MV-4-11 (cell line): ENCODE measurements around the gene DEFB112.

Experiments
- DNase-seq: peaks from one replicate; lab custom pipeline; 2025; lab: John Stamatoyannopoulos, UW

Gene DEFB112

GRCh38 chr6:50049829-50050228, at the start of gene DEFB112:
Gene DEFB112, minus strand, starts transcription at chr6:50049929. Its CDS starts 60 bp downstream, at chr6:50049869.
- no peak for DNase-seq

GRCh38 chr6:50098641-50098993, 48.9 kb upstream of the DEFB112 start:
- DNase-seq: no peak

- DNase-seq: no peak
Measured at GRCh38 chr6:50097966-50098640, 48.4 kb upstream of the DEFB112 start.

- no peak for DNase-seq
Measured at GRCh38 chr6:50096296-50096695, 46.6 kb upstream of the DEFB112 start.

- no peak for DNase-seq
Measured at GRCh38 chr6:50093938-50094272, 44.2 kb upstream of the DEFB112 start.

- no peak for DNase-seq
Measured at GRCh38 chr6:50093116-50093937, 43.6 kb upstream of the DEFB112 start.

GRCh38 chr6:50091641-50092040, 41.9 kb upstream of the DEFB112 start:
- no peak for DNase-seq

- no peak for DNase-seq
Measured at GRCh38 chr6:50089911-50090310, 40.2 kb upstream of the DEFB112 start.

- no peak for DNase-seq
Measured at GRCh38 chr6:50087231-50087954, 37.7 kb upstream of the DEFB112 start.

- DNase-seq: no peak
Measured at GRCh38 chr6:50077385-50077784, 27.7 kb upstream of the DEFB112 start.

- DNase-seq: no peak
Measured at GRCh38 chr6:50076431-50076830, 26.7 kb upstream of the DEFB112 start.

- no peak for DNase-seq
Measured at GRCh38 chr6:50071921-50072320, 22.2 kb upstream of the DEFB112 start.

GRCh38 chr6:50070101-50070500, 20.4 kb upstream of the DEFB112 start:
- DNase-seq: no peak

GRCh38 chr6:50062051-50062450, 12.3 kb upstream of the DEFB112 start:
- no peak for DNase-seq

GRCh38 chr6:50056242-50056641, 6.5 kb upstream of the DEFB112 start:
- DNase-seq: no peak

- no peak for DNase-seq
Measured at GRCh38 chr6:50047026-50047425, 2.7 kb downstream of the DEFB112 start.

GRCh38 chr6:50030777-50031562, 18.8 kb downstream of the DEFB112 start:
- no peak for DNase-seq

GRCh38 chr6:50030350-50030749, 19.4 kb downstream of the DEFB112 start:
- no peak for DNase-seq

- no peak for DNase-seq
Measured at GRCh38 chr6:50025258-50025657, 24.5 kb downstream of the DEFB112 start.

GRCh38 chr6:50021894-50022293, 27.8 kb downstream of the DEFB112 start, which contains the start of gene DEFB110:
Gene DEFB110, minus strand, starts transcription at chr6:50021994. Its CDS starts 59 bp downstream, at chr6:50021935.
- no peak for DNase-seq

GRCh38 chr6:50007819-50008218, 41.9 kb downstream of the DEFB112 start:
- no peak for DNase-seq

GRCh38 chr6:50003139-50003538, 46.6 kb downstream of the DEFB112 start:
- no peak for DNase-seq
